Measurements from ENCODE around the gene MTPN. TPM values are rescaled to one million over a fixed set of nuclear protein-coding genes. Genes with fewer than 3 reads are reported as not detected.

Gene MTPN
- total RNA-seq, 1 experiment from 2014 or later: 166 TPM

- ChIA-PET POLR2A (ENCODE audit: low non-redundant PET) (no interaction called here), CTCF (no interaction called here)
- no peak for DNase-seq (ENCODE audit: low spot score)
- Histone ChIP-seq H3K27me3 (replicated peaks; ENCODE audit: insufficient read depth, low read depth, low read length, poor library complexity) (no peaks in the 10 kb centered on the region), H3K27ac (ENCODE audit: low read depth, low read length, poor library complexity, severe bottlenecking) (no peak overlapping the region), H3K36me3 (ENCODE audit: insufficient read depth, low read length, poor library complexity, severe bottlenecking) (no peaks in the 10 kb centered on the region), H3K4me1 (ENCODE audit: insufficient read depth, low read length, poor library complexity, severe bottlenecking) (peaks cover 13% of the 10 kb centered on the region), H3K4me3 (ENCODE audit: low read depth, low read length, poor library complexity, severe bottlenecking) (no peak overlapping the region), H3K9me3 (ENCODE audit: low read depth, low read length, poor library complexity, severe bottlenecking) (no peaks in the 10 kb centered on the region)
- BruUV-seq (replicated peaks): no TSS peak
- intact Hi-C loops (cut with micrococcal nuclease; ENCODE audit: unreplicated experiment): no loop called here
- no peak for TF ChIP-seq EZH2 (IDR thresholded peaks at IDR 0.05; ENCODE audit: borderline replicate concordance, low read depth, low read length, poor library complexity, severe bottlenecking)
- TF ChIP-seq CTCF (conservative IDR thresholded peaks at IDR 0.05; ENCODE audit: low read depth, low read length): no peak
These were observed 17.4 kb downstream of the MTPN start for GRCh38 chr7:135959646-135960363.

GRCh38 chr7:135958173-135958572, 19.0 kb downstream of the MTPN start:
- TF ChIP-seq CTCF (conservative IDR thresholded peaks at IDR 0.05; ENCODE audit: low read depth, low read length) (no peak), EZH2 (IDR thresholded peaks at IDR 0.05; ENCODE audit: borderline replicate concordance, low read depth, low read length, poor library complexity, severe bottlenecking) (no peak)
- DNase-seq (ENCODE audit: low spot score): no peak
- no TSS peak for BruUV-seq (replicated peaks)
- Histone ChIP-seq H3K9me3 (ENCODE audit: low read depth, low read length, poor library complexity, severe bottlenecking) (no peaks in the 10 kb centered on the region), H3K36me3 (ENCODE audit: insufficient read depth, low read length, poor library complexity, severe bottlenecking) (no peaks in the 10 kb centered on the region), H3K4me1 (ENCODE audit: insufficient read depth, low read length, poor library complexity, severe bottlenecking) (peaks cover 6% of the 10 kb centered on the region), H3K27me3 (replicated peaks; ENCODE audit: insufficient read depth, low read depth, low read length, poor library complexity) (no peaks in the 10 kb centered on the region), H3K27ac (ENCODE audit: low read depth, low read length, poor library complexity, severe bottlenecking) (no peak overlapping the region), H3K4me3 (ENCODE audit: low read depth, low read length, poor library complexity, severe bottlenecking) (no peak overlapping the region)
- CTCF ChIA-PET: no interaction called here
- intact Hi-C loops (cut with micrococcal nuclease; ENCODE audit: unreplicated experiment): no loop called here
- POLR2A ChIA-PET (ENCODE audit: low non-redundant PET): no interaction called here

GRCh38 chr7:135957627-135958026, 19.5 kb downstream of the MTPN start:
- TF ChIP-seq CTCF (conservative IDR thresholded peaks at IDR 0.05; ENCODE audit: low read depth, low read length): no peak
- no peak for TF ChIP-seq EZH2 (IDR thresholded peaks at IDR 0.05; ENCODE audit: borderline replicate concordance, low read depth, low read length, poor library complexity, severe bottlenecking)
- intact Hi-C loops (cut with micrococcal nuclease; ENCODE audit: unreplicated experiment): no loop called here
- DNase-seq (ENCODE audit: low spot score): no peak
- H3K4me1 ChIP-seq (ENCODE audit: insufficient read depth, low read length, poor library complexity, severe bottlenecking): peaks cover under 1% of the 10 kb centered on the region
- ChIA-PET POLR2A (ENCODE audit: low non-redundant PET) (no interaction called here), CTCF (no interaction called here)
- H3K36me3 ChIP-seq (ENCODE audit: insufficient read depth, low read length, poor library complexity, severe bottlenecking): no peaks in the 10 kb centered on the region
- BruUV-seq (replicated peaks): no TSS peak
- H3K27me3 ChIP-seq (replicated peaks; ENCODE audit: insufficient read depth, low read depth, low read length, poor library complexity): no peaks in the 10 kb centered on the region
- H3K9me3 ChIP-seq (ENCODE audit: low read depth, low read length, poor library complexity, severe bottlenecking): no peaks in the 10 kb centered on the region
- no peak overlapping the region for H3K27ac ChIP-seq (ENCODE audit: low read depth, low read length, poor library complexity, severe bottlenecking)
- no peak overlapping the region for H3K4me3 ChIP-seq (ENCODE audit: low read depth, low read length, poor library complexity, severe bottlenecking)

All from A673 (cell line).